CD8-positive, alpha-beta memory T cell (primary cell): Measurements from ENCODE around the gene THRB. TPM values are rescaled to one million over a fixed set of nuclear protein-coding genes. Genes with fewer than 3 reads are reported as not detected.

Experiments
- CTCF ChIA-PET: fragments of 350-600 bp; sonication (Branson Sonifier 250); formaldehyde crosslinking; loops from one replicate; lab custom pipeline; 2021; ENCODE audit warnings: antibody characterized with exemption; lab: Charles Lee
- POLR2A ChIA-PET: fragments of 350-600 bp; sonication (Branson Sonifier 250); formaldehyde crosslinking; loops from one replicate; lab custom pipeline; 2021; ENCODE audit warnings: antibody characterized with exemption; lab: Charles Lee
- DNase-seq, 5 donors: peaks; one replicate each; pipeline versions ENCODE4 v3.0.0 to v3.0.0-alpha.2; 2020 to 2022; ENCODE audit warnings: mixed read lengths in 1 of 5
- H3K27ac ChIP-seq: one replicate; pipeline ENCODE4 v1.7.0; 2013; ENCODE audit warnings: low read depth, mild to moderate bottlenecking, low read length, moderate library complexity
- H3K27me3 ChIP-seq: 2 replicates; pipeline ENCODE4 v1.7.0; 2013; ENCODE audit warnings: low read length, mild to moderate bottlenecking; ENCODE audit not compliant: insufficient read depth, poor library complexity, severe bottlenecking
- H3K36me3 ChIP-seq: 2 replicates; pipeline ENCODE4 v1.7.0; 2013; ENCODE audit warnings: mild to moderate bottlenecking, low read length, moderate library complexity; ENCODE audit not compliant: insufficient read depth
- H3K4me1 ChIP-seq: 2 replicates; pipeline ENCODE4 v1.7.0; 2013; ENCODE audit warnings: mild to moderate bottlenecking, low read length, moderate library complexity; ENCODE audit not compliant: insufficient read depth
- H3K4me3 ChIP-seq: 2 replicates; pipeline ENCODE4 v1.7.0; 2013; ENCODE audit warnings: mild to moderate bottlenecking, low read length
- H3K9me3 ChIP-seq: 2 replicates; pipeline ENCODE4 v1.7.0; 2013; ENCODE audit warnings: mild to moderate bottlenecking, low read length
- H3K27ac Mint-ChIP-seq, 8 donors: one replicate each; pipeline ENCODE4 v1.8.0; 2020 to 2021; ENCODE audit warnings: mixed read lengths in 8 of 8, mild to moderate bottlenecking in 6 of 8, inconsistent platforms in 3 of 8, moderate library complexity in 3 of 8
- H3K27me3 Mint-ChIP-seq, 2 donors: one replicate each; pipeline ENCODE4 v1.8.0; 2020 to 2021; ENCODE audit warnings: mixed read lengths in 2 of 2, mild to moderate bottlenecking in 1 of 2, moderate library complexity in 1 of 2
- H3K36me3 Mint-ChIP-seq, 3 donors: one replicate each; pipeline ENCODE4 v1.8.0; 2020 to 2021; ENCODE audit warnings: mixed read lengths in 3 of 3, inconsistent platforms in 1 of 3, mild to moderate bottlenecking in 1 of 3
- H3K4me1 Mint-ChIP-seq, 3 donors: one replicate each; pipeline ENCODE4 v1.8.0; 2020 to 2021; ENCODE audit warnings: mixed read lengths in 3 of 3, inconsistent platforms in 1 of 3, mild to moderate bottlenecking in 1 of 3
- H3K4me3 Mint-ChIP-seq, 7 donors: one replicate each; pipeline ENCODE4 v1.8.0; 2020 to 2021; ENCODE audit warnings: mixed read lengths in 7 of 7, mild to moderate bottlenecking in 6 of 7, moderate library complexity in 4 of 7, inconsistent platforms in 2 of 7
- H3K9me3 Mint-ChIP-seq, 5 donors: one replicate each; pipeline ENCODE4 v1.8.0; 2020 to 2022; ENCODE audit warnings: mixed read lengths in 5 of 5, mild to moderate bottlenecking in 3 of 5, moderate library complexity in 2 of 5, inconsistent platforms in 1 of 5
- polyA plus RNA-seq: library from polyadenylated mRNA; unstranded; fragments of 300-500 nt; fragmentation: Illumina TruSeq; gene quantifications from one replicate; pipeline ENCODE4 v1.2.3, GENCODE V29; 2021
- total RNA-seq, 2 experiments: library from RNA; stranded (reverse); gene quantifications; one replicate each; pipeline ENCODE4 v1.2.3, GENCODE V29; 2021

The THRB gene
- total and polyA plus RNA-seq, 3 experiments from 2014 or later: not detected

DNA sequence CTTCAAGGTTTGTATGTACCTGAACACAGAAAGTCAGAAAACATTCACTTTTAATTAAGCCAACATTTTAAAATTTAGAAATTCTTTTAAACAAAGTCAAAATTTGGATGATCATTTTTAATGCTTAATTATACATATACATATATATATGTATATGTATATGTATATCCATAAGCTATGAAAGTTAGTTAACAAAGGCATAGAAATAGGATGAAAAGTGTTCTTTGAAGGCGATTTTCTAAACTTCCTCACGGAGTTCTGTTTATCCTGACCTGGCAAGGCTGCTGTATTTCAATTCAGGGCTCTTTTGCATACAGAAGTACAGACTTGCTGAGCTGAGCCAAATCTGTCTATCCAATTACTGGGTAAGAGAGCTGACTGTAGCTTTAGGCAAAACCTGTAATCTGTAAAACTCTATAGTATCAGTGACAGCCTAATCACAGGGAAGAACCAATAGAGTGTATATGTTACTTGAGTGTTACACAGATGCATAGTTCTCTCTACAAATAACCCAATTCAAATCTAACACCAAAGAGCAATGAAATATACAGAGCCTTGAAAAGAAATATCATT is 32.1 kb upstream of the THRB start:
- H3K27ac ChIP-seq: no peak overlapping the region
- H3K9me3 Mint-ChIP-seq: peaks cover 4 to 11% (median 4%) of the 10 kb centered on the region in 5 donors
- H3K4me1 ChIP-seq: no peaks in the 10 kb centered on the region
- H3K27me3 Mint-ChIP-seq: peaks cover 0 to 10% of the 10 kb centered on the region in 2 donors
- no peak overlapping the region for H3K4me3 Mint-ChIP-seq
- H3K36me3 Mint-ChIP-seq: no peaks in the 10 kb centered on the region
- no peaks in the 10 kb centered on the region for H3K27me3 ChIP-seq
- H3K27ac Mint-ChIP-seq: no peak overlapping the region
- H3K4me3 ChIP-seq: no peak overlapping the region
- H3K36me3 ChIP-seq: no peaks in the 10 kb centered on the region
- CTCF ChIA-PET: no interaction called here
- POLR2A ChIA-PET: no interaction called here
- no peaks in the 10 kb centered on the region for H3K4me1 Mint-ChIP-seq
- DNase-seq: no peak
- no peaks in the 10 kb centered on the region for H3K9me3 ChIP-seq

- Mint-ChIP-seq H3K4me1 (no peaks in the 10 kb centered on the region), H3K9me3 (peaks cover 0 to 12% (median 4%) of the 10 kb centered on the region in 5 donors), H3K36me3 (peaks cover 0 to 4% (median 0%) of the 10 kb centered on the region in 3 donors), H3K27ac (no peak overlapping the region), H3K4me3 (no peak overlapping the region), H3K27me3 (peaks cover 6 to 17% of the 10 kb centered on the region in 2 donors)
- no peaks in the 10 kb centered on the region for H3K27me3 ChIP-seq
- H3K4me1 ChIP-seq: no peaks in the 10 kb centered on the region
- H3K36me3 ChIP-seq: no peaks in the 10 kb centered on the region
- no peak for DNase-seq
- H3K9me3 ChIP-seq: no peaks in the 10 kb centered on the region
- no peak overlapping the region for H3K27ac ChIP-seq
- H3K4me3 ChIP-seq: no peak overlapping the region
- ChIA-PET CTCF (no interaction called here), POLR2A (no interaction called here)
Measured at GRCh38 chr3:24525557-24525956, 30.9 kb upstream of the THRB start.

- POLR2A ChIA-PET: no interaction called here
- H3K4me1 Mint-ChIP-seq: no peaks in the 10 kb centered on the region
- no peaks in the 10 kb centered on the region for H3K27me3 ChIP-seq
- H3K9me3 ChIP-seq: no peaks in the 10 kb centered on the region
- H3K36me3 ChIP-seq: no peaks in the 10 kb centered on the region
- H3K9me3 Mint-ChIP-seq: peaks cover 0 to 12% (median 4%) of the 10 kb centered on the region in 5 donors
- H3K27me3 Mint-ChIP-seq: peaks cover 10 to 22% of the 10 kb centered on the region in 2 donors
- H3K4me3 Mint-ChIP-seq: no peak overlapping the region
- CTCF ChIA-PET: no interaction called here
- DNase-seq: no peak
- H3K4me3 ChIP-seq: no peak overlapping the region
- peaks cover 0 to 6% (median 0%) of the 10 kb centered on the region in 3 donors for H3K36me3 Mint-ChIP-seq
- no peaks in the 10 kb centered on the region for H3K4me1 ChIP-seq
- H3K27ac ChIP-seq: no peak overlapping the region
- no peak overlapping the region for H3K27ac Mint-ChIP-seq
Measured at GRCh38 chr3:24525022-24525421, 30.4 kb upstream of the THRB start.

DNA sequence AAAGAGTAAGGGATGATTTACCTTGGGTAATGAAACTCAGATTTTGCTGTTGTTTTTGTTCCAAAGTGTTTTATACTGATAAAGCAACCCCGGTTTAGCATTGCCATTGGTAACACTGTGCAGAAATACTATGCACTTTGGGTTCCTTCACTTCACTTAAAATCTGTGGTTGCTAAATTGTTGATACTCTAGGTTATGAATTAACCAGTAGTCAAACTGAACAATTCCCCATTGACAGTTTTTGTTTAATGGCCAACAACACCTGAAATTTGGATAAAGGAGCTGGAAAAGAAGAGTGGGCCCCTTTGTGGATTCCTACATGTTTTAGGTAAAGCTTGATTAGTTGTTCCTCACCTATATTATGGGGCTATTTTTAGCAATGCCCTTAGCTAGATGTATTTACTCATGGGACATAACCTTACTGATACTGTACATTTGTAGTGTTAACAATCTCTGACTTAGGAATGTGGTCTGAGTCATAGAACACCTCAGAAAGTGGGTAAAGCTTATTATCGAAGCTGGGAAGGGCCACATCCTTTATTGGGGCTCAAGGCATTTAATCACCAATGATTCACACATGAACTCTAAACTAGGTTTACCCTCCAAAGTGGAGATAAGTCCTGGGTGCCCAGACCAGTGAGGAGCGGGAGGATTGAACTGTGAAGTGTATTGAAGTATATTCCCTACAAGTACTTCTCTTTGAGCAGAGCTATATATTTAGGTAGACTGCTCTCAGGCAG is 29.5 kb upstream of the THRB start:
- DNase-seq: no peak
- H3K4me1 Mint-ChIP-seq: no peaks in the 10 kb centered on the region
- Histone ChIP-seq H3K4me1 (no peaks in the 10 kb centered on the region), H3K4me3 (no peak overlapping the region), H3K27ac (no peak overlapping the region), H3K36me3 (no peaks in the 10 kb centered on the region), H3K27me3 (no peaks in the 10 kb centered on the region), H3K9me3 (no peaks in the 10 kb centered on the region)
- ChIA-PET POLR2A (no interaction called here), CTCF (no interaction called here)
- H3K9me3 Mint-ChIP-seq: peaks cover 0 to 12% (median 4%) of the 10 kb centered on the region in 5 donors
- no peak overlapping the region for H3K4me3 Mint-ChIP-seq
- peaks cover 17 to 26% of the 10 kb centered on the region in 2 donors for H3K27me3 Mint-ChIP-seq
- H3K36me3 Mint-ChIP-seq: peaks cover 0 to 6% (median 0%) of the 10 kb centered on the region in 3 donors
- H3K27ac Mint-ChIP-seq: no peak overlapping the region

- Histone ChIP-seq H3K9me3 (no peaks in the 10 kb centered on the region), H3K27me3 (no peaks in the 10 kb centered on the region), H3K36me3 (no peaks in the 10 kb centered on the region), H3K27ac (no peak overlapping the region), H3K4me1 (no peaks in the 10 kb centered on the region), H3K4me3 (no peak overlapping the region)
- no peak for DNase-seq
- POLR2A ChIA-PET: no interaction called here
- peak overlapping the region in 1 of 8 donors; percentile 13 for H3K27ac Mint-ChIP-seq
- CTCF ChIA-PET: no interaction called here
- H3K4me1 Mint-ChIP-seq: no peaks in the 10 kb centered on the region
- H3K4me3 Mint-ChIP-seq: no peak overlapping the region
- H3K36me3 Mint-ChIP-seq: peaks cover 0 to 6% (median 0%) of the 10 kb centered on the region in 3 donors
- peaks cover 17 to 26% of the 10 kb centered on the region in 2 donors for H3K27me3 Mint-ChIP-seq
- H3K9me3 Mint-ChIP-seq: peaks cover 0 to 12% (median 4%) of the 10 kb centered on the region in 5 donors
Measured at GRCh38 chr3:24523215-24523614, 28.6 kb upstream of the THRB start.

- H3K4me1 ChIP-seq: no peaks in the 10 kb centered on the region
- CTCF ChIA-PET: no interaction called here
- H3K27me3 ChIP-seq: no peaks in the 10 kb centered on the region
- no peaks in the 10 kb centered on the region for H3K36me3 ChIP-seq
- Mint-ChIP-seq H3K27me3 (peaks cover 19 to 26% of the 10 kb centered on the region in 2 donors), H3K27ac (no peak overlapping the region), H3K4me3 (no peak overlapping the region), H3K4me1 (no peaks in the 10 kb centered on the region), H3K36me3 (peaks cover 0 to 6% (median 0%) of the 10 kb centered on the region in 3 donors), H3K9me3 (peaks cover 0 to 12% (median 4%) of the 10 kb centered on the region in 5 donors)
- no peak overlapping the region for H3K27ac ChIP-seq
- no peak for DNase-seq
- POLR2A ChIA-PET: no interaction called here
- H3K9me3 ChIP-seq: no peaks in the 10 kb centered on the region
- H3K4me3 ChIP-seq: no peak overlapping the region
Measured at GRCh38 chr3:24522146-24522579, 27.5 kb upstream of the THRB start.

DNA sequence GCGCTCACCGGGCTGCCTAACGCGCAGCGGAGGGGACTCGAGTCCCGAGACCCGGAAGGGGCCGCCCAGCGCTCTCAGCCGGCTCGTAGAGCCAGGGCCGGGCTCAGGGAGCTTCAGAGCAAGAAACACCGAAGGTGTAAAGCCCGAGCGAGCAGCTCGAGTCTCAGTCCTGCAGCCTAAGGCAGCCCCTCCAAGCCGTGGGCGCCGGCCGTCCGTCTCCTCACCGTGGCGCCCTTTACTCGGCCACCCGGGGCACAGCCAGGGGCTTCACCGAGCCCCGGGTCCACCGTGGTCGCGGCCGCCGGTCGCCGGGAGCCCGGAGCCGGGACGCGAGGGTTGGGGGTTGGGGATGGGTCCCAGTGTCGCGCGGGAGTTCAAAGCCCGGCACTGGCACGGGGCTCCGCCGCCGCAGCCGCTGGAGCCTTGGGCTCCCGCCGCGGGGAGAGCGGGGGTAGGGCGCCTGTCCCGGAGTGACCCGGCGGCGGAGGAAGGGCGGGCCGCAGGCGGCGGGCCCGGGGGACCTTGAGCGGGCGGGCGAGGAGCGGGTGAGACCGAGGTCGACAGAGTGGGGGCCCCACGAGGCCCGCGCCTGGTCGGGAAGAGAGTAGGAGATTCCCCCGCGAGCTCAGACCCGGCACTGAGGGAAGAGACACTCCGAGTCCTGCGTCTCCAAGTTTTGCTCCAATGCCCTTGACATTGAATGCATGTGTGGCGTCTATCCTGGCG is 26.9 kb upstream of the THRB start:
- Mint-ChIP-seq H3K4me3 (peak overlapping the region in 1 of 7 donors; percentile 14), H3K27me3 (peaks cover 19 to 26% of the 10 kb centered on the region in 2 donors), H3K9me3 (peaks cover 0 to 12% (median 4%) of the 10 kb centered on the region in 5 donors), H3K27ac (no peak overlapping the region), H3K4me1 (no peaks in the 10 kb centered on the region), H3K36me3 (peaks cover 0 to 6% (median 0%) of the 10 kb centered on the region in 3 donors)
- Histone ChIP-seq H3K27ac (peak overlapping the region; percentile 68), H3K4me1 (no peaks in the 10 kb centered on the region), H3K4me3 (no peak overlapping the region), H3K27me3 (no peaks in the 10 kb centered on the region), H3K36me3 (no peaks in the 10 kb centered on the region), H3K9me3 (no peaks in the 10 kb centered on the region)
- no peak for DNase-seq
- POLR2A ChIA-PET: no interaction called here
- CTCF ChIA-PET: no interaction called here

DNA sequence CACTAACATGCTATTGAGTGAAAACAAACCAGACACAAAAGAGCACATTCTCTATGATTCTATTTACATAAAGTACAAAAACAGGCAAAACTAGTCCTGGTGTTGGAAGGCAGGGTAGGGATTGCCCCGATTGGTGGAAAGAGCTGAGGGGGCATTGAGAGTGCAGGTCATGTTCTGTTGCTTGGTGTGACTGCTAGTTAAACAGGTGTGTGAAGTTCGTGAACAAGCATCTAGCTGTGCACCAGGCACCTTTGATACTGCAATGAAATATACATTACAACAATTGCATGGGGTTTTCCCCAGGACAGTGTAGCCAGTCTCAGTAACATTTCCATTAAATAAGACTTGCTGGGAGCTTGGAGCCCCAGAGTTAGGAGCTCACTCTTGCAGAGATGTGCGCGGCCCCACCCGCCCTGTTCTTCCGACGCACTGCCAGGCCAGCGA is 26.3 kb upstream of the THRB start:
- peak overlapping the region in 1 of 7 donors; percentile 14 for H3K4me3 Mint-ChIP-seq

More for the DNA sequence above, 26.3 kb upstream of the THRB start:
- no peak for DNase-seq
- Mint-ChIP-seq H3K27ac (peak overlapping the region in 1 of 8 donors; percentile 6), H3K4me1 (no peaks in the 10 kb centered on the region), H3K27me3 (peaks cover 19 to 26% of the 10 kb centered on the region in 2 donors), H3K36me3 (peaks cover 0 to 6% (median 0%) of the 10 kb centered on the region in 3 donors), H3K9me3 (peaks cover 0 to 12% (median 2%) of the 10 kb centered on the region in 5 donors)
- no peaks in the 10 kb centered on the region for H3K36me3 ChIP-seq
- H3K4me1 ChIP-seq: no peaks in the 10 kb centered on the region
- H3K9me3 ChIP-seq: no peaks in the 10 kb centered on the region
- ChIA-PET CTCF (no interaction called here), POLR2A (no interaction called here)
- no peaks in the 10 kb centered on the region for H3K27me3 ChIP-seq
- H3K4me3 ChIP-seq: no peak overlapping the region
- peak overlapping the region; percentile 68 for H3K27ac ChIP-seq
